HepG2 (cell line): ENCODE measurements around the gene RGS14. TPM values are rescaled to one million over a fixed set of nuclear protein-coding genes. Genes with fewer than 3 reads are reported as not detected.

Experiments
- ATRX ChIP-seq: sonication (generic); formaldehyde crosslinking; IDR thresholded peaks from 2 replicates; pipeline ENCODE4 v1.4.0; 2020; ENCODE audit warnings: missing genetic modification reagents, borderline replicate concordance
- CHD4 ChIP-seq: fragments of 200-600 bp; sonication (generic); IDR thresholded peaks from 2 replicates; pipeline ENCODE4 v1.7.0; 2017; ENCODE audit warnings: mild to moderate bottlenecking, low read length, borderline replicate concordance
- E2F5 ChIP-seq: sonication (generic); formaldehyde crosslinking; conservative IDR thresholded peaks from 2 replicates; pipeline ENCODE4 v1.4.0; 2020; ENCODE audit warnings: missing genetic modification reagents
- ERF ChIP-seq: IDR thresholded peaks from 2 replicates; pipeline ENCODE4 v1.6.1; 2018; ENCODE audit warnings: missing biosample characterization, missing genetic modification reagents
- FOXK2 ChIP-seq: fragments of 450-650 bp; IDR thresholded peaks from 2 replicates; pipeline ENCODE4 v1.6.1; 2016
- GMEB1 ChIP-seq: sonication (generic); formaldehyde crosslinking; IDR thresholded peaks from 2 replicates; pipeline ENCODE4 v1.5.1; 2020; ENCODE audit warnings: missing genetic modification reagents, mild to moderate bottlenecking, borderline replicate concordance
- IRF2 ChIP-seq: IDR thresholded peaks from 2 replicates; pipeline ENCODE4 v1.6.1; 2018; ENCODE audit warnings: missing genetic modification reagents, missing compliant biosample characterization
- KMT2B ChIP-seq: IDR thresholded peaks from 2 replicates; pipeline ENCODE4 v1.6.1; 2016; ENCODE audit warnings: missing genetic modification reagents, missing compliant biosample characterization
- MXD3 ChIP-seq: IDR thresholded peaks from 2 replicates; pipeline ENCODE4 v1.6.1; 2016; ENCODE audit warnings: mild to moderate bottlenecking, missing biosample characterization, missing genetic modification reagents
- NCOR1 ChIP-seq: fragments of 200-600 bp; sonication (generic); IDR thresholded peaks from 2 replicates; pipeline ENCODE4 v1.7.0; 2017; ENCODE audit warnings: antibody characterized with exemption, low read length, borderline replicate concordance
- POGZ ChIP-seq: sonication (generic); formaldehyde crosslinking; IDR thresholded peaks from 2 replicates; pipeline ENCODE4 v1.4.0; 2020; ENCODE audit warnings: mild to moderate bottlenecking, missing genetic modification reagents
- RAD21 ChIP-seq: fragments of 450-650 bp; formaldehyde crosslinking; IDR thresholded peaks from 2 replicates; pipeline ENCODE4 v1.5.0; 2020; ENCODE audit warnings: mild to moderate bottlenecking
- RCOR2 ChIP-seq: IDR thresholded peaks from 2 replicates; pipeline ENCODE4 v1.6.1; 2016; ENCODE audit warnings: missing biosample characterization, missing genetic modification reagents
- SUZ12 ChIP-seq: fragments of 150-350 bp; IDR thresholded peaks from 2 replicates; pipeline ENCODE4 v1.6.1; 2014; ENCODE audit warnings: low read depth, low read length
- THAP7 ChIP-seq: sonication (generic); formaldehyde crosslinking; IDR thresholded peaks from 2 replicates; pipeline ENCODE4 v1.8.1; 2023; ENCODE audit warnings: mild to moderate bottlenecking, missing genetic modification reagents
- TMF1 ChIP-seq: sonication (generic); formaldehyde crosslinking; IDR thresholded peaks from 2 replicates; pipeline ENCODE4 v1.8.1; 2022; ENCODE audit warnings: low read depth, missing genetic modification reagents
- ZNF264 ChIP-seq: sonication (generic); formaldehyde crosslinking; IDR thresholded peaks from 2 replicates; pipeline ENCODE4 v1.4.0; 2020; ENCODE audit warnings: missing genetic modification reagents
- ZNF670 ChIP-seq: sonication (generic); formaldehyde crosslinking; IDR thresholded peaks from 2 replicates; pipeline ENCODE4 v1.8.0; 2022; ENCODE audit warnings: mild to moderate bottlenecking, missing genetic modification reagents, borderline replicate concordance
- ZNF7 ChIP-seq: IDR thresholded peaks from 2 replicates; pipeline ENCODE4 v1.6.1; 2016; ENCODE audit warnings: missing biosample characterization, missing genetic modification reagents
- ZNF704 ChIP-seq: sonication (generic); formaldehyde crosslinking; IDR thresholded peaks from 2 replicates; pipeline ENCODE4 v1.8.1; 2023; ENCODE audit warnings: mild to moderate bottlenecking, inconsistent platforms, moderate library complexity, missing genetic modification reagents, borderline replicate concordance
- ZNF749 ChIP-seq: sonication (generic); formaldehyde crosslinking; IDR thresholded peaks from 2 replicates; pipeline ENCODE4 v1.8.0; 2022; ENCODE audit warnings: mild to moderate bottlenecking, missing genetic modification reagents, moderate library complexity, borderline replicate concordance
- ZNF790 ChIP-seq: sonication (generic); formaldehyde crosslinking; IDR thresholded peaks from 2 replicates; pipeline ENCODE4 v1.8.0; 2022; ENCODE audit warnings: missing genetic modification reagents, mild to moderate bottlenecking, borderline replicate concordance
- ZNF879 ChIP-seq: sonication (generic); formaldehyde crosslinking; IDR thresholded peaks from 2 replicates; pipeline ENCODE4 v1.8.1; 2023; ENCODE audit warnings: missing genetic modification reagents
- ZNF883 ChIP-seq: sonication (generic); formaldehyde crosslinking; IDR thresholded peaks from 2 replicates; pipeline ENCODE4 v1.5.1; 2020; ENCODE audit warnings: mild to moderate bottlenecking, missing genetic modification reagents; ENCODE audit errors: not compliant biosample characterization
- polyA plus RNA-seq, 8 experiments: library from polyadenylated mRNA; depleted of rRNA in 3 of 8; stranded (reverse) in 7 of 8; unstranded in 1 of 8; fragments of >200 nt; fragmentation: Illumina TruSeq in 4 of 8; extraction: Trizol in 4 of 8; gene quantifications; 2 replicates each; pipeline versions ENCODE4 v1.2.1 to v1.2.3, GENCODE V29; 2011 to 2016; ENCODE audit warnings: low read depth in 4 of 8, missing spikeins in 1 of 8, mixed read lengths in 1 of 8; ENCODE audit not compliant: insufficient read depth in 1 of 8
- total RNA-seq, 5 experiments: library from RNA; depleted of rRNA; stranded (reverse); fragments of >200 nt; fragmentation: Illumina TruSeq; extraction: Trizol; gene quantifications; 2 replicates each; pipeline ENCODE4 v1.2.3, GENCODE V29; 2016; ENCODE audit warnings: low read depth in 1 of 5

Gene RGS14
- total and polyA plus RNA-seq, 2 of the 13 experiments (the other 11 are each of a cell fraction or from before 2014, with no cell fraction given), result 11.1 to 17.2 TPM

- TF ChIP-seq RCOR2 (CRISPR knock-in tag), result no peak
- no peak for TF ChIP-seq ATRX (CRISPR knock-in tag)
- TF ChIP-seq ZNF704 (CRISPR knock-in tag), result peak; percentile 54; the same call in 1 of the 2 replicates
- peak; percentile 27; the same call in 1 of the 2 replicates for TF ChIP-seq ZNF879 (CRISPR knock-in tag)
- peak; percentile 89 for TF ChIP-seq KMT2B
- no peak for TF ChIP-seq ZNF670
- no peak for TF ChIP-seq TMF1 (CRISPR knock-in tag)
- TF ChIP-seq NCOR1, result peak; percentile 21; the same call in 1 of the 2 replicates
- 0 out of 2 replicates have a peak, but pooled peaks have one; percentile 34 for TF ChIP-seq MXD3 (CRISPR knock-in tag)
- TF ChIP-seq ZNF264 (CRISPR knock-in tag), result peak; percentile 45; the same call in 1 of the 2 replicates
- peak; percentile 27; the same call in 1 of the 2 replicates for TF ChIP-seq RAD21 (CRISPR knock-in tag)
- peak; percentile 67 for TF ChIP-seq ERF (CRISPR knock-in tag)
- peak; percentile 88 for TF ChIP-seq IRF2
- TF ChIP-seq ZNF7 (CRISPR knock-in tag), result no peak
- TF ChIP-seq ZNF883, result no peak
- no peak for TF ChIP-seq ZNF790 (CRISPR knock-in tag)
- TF ChIP-seq ZNF749 (CRISPR knock-in tag), result no peak
- TF ChIP-seq SUZ12, result peak; percentile 64
- no peak; the same call in 1 of the 2 replicates for TF ChIP-seq CHD4
- TF ChIP-seq THAP7 (CRISPR knock-in tag), result no peak
- TF ChIP-seq E2F5 (CRISPR knock-in tag), result no peak
- TF ChIP-seq FOXK2, result no peak
- TF ChIP-seq POGZ (CRISPR knock-in tag), result 0 out of 2 replicates have a peak, but pooled peaks have one; percentile 30
- TF ChIP-seq GMEB1, result peak; percentile 92
These were observed 6.1 kb upstream of the RGS14 start, which contains the start of gene LMAN2 (continued) for GRCh38 chr5:177351392-177352329.
